KBM-7 (cell line): Measurements from ENCODE around the gene GTF3C5.
"Not testable (repeated sequence)": the region's sequence is repeated elsewhere in the genome, so short reads cannot be mapped to it uniquely, and the experiment has no call there.

ENCODE experiments used
- DNase-seq: peaks from one replicate; pipeline ENCODE4 v3.0.0-alpha.2; 2015
- in situ Hi-C: fragments of 300-500 bp; cut with MboI; formaldehyde crosslinking; loops from 2 replicates; pipeline ENCODE4 v1.14.3; 2020; ENCODE audit warnings: low sequenced_read_pairs, low pct_unique_long_range_greater_than_20kb, mixed read lengths

GTF3C5 gene

DNA sequence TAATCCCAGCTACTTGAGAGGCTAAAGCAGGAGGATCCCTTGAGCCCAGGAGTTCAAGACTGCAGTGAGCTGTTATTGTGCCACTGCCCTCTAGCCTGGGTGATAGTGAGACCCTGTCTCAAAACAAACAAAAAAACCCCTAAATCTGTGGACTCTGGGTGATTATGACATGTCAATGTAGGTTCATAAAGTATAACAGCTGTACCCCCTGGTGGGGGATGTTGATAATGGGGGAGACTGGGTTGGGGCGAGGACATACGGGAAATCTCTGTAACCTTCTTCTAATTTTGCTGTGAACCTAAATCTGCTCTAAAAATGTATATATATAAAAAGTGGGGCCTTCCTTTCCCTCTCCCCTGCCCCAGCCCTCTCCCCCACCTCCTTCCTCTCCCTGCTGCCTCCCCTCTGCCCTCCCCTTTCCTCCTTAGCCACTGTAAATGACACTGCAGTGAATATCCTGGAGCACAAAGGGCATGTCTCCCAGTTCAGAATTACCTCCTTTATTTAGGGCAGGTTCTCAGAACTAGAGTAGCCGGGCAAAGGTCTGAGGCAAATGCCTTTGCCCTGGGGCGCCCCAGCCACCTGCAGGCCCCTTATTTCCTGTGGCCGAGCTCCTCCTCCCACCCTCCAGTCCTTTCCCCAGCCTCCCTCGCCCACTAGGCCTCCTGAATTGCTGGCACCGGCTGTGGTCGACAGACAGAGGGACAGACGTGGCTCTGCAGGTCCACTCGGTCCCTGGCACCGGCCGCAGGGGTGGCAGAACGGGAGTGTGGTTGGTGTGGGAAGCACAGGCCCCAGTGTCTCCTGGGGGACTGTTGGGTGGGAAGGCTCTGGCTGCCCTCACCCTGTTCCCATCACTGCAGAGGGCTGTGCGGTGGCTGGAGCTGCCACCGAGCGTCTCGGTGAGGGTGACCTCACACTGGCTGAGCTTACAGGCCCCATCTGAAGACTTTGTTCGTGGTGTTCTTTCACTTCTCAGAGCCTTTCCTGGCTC lies 50.3 kb downstream of the GTF3C5 start:
- in situ Hi-C loops = not testable (repeated sequence)

DNA sequence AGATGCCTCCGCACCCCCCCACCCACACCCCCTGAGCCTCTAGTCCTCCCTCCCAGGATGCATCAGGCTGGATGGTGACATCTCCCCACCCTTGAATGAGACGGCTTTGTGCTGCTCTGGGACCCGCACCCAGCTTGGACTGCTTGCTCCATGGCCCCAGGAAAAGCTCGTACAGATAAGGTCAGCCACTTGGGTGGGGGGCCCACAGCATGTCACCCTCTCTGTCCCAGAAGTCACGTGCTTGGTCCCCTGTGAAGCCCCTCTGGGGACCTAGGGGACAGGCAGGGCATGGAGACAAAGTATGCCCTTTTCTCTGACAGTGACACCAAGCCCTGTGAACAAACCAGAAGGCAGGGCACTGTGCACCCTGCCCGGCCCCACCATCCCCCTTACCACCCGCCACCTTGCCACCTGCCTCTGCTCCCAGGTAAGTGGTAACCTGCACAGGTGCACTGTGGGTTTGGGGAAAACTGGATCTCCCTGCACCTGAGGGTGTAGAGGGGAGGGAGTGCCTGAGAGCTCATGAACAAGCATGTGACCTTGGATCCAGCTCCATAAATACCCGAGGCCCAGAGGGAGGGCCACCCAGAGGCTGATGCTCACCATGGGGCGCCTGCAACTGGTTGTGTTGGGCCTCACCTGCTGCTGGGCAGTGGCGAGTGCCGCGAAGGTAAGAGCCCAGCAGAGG lies 51.3 kb downstream of the GTF3C5 start:
- DNase-seq, in situ Hi-C loops: not testable (repeated sequence)

More for the DNA sequence above, 50.3 kb downstream of the GTF3C5 start:
- DNase-seq = not testable (repeated sequence)

DNA sequence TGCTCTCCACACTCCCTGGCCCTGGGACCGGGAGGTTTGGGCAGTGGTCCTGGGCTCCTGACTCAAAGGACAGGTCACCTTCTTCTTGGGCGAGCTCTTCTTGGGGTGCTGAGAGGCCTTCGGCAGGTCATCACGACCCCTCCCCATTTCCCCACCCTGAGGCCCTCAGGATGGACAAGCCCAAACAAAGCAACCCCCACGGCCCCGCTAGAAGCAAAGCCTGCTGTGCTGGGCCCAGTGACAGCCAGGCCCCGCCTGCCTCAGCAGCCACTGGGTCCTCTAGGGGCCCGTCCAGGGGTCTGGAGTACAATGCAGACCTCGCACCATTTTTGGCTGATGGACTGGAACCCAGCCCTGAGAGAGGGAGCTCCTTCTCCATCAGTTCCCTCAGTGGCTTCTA lies 52.9 kb downstream of the GTF3C5 start:
- in situ Hi-C loops, DNase-seq: not testable (repeated sequence)

DNA sequence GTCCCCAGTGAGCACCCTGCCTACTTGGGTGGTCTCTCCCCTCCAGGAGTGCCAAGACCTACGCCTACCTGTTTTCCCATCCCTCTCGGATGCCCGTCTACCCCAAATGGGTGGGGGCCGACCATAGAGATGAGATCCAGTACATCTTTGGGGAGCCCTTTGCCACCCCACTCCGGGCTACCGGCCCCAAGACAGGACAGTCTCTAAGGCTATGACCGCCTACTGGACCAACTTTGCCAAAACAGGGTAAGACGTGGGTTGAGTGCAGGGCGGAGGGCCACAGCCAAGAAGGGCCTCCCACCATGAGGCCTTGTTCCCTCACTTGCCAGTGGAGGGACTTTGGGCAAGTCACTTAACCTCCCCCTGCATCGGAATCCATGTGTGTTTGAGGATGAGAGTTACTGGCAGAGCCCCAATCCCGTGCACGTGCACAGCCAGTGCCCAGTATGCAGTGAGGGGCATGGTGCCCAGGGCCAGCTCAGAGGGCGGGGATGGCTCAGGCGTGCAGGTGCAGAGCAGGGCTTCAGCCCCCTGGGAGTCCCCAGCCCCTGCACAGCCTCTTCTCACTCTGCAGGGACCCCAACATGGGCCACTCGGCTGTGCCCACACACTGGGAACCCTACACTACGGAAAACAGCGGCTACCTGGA lies 55.5 kb downstream of the GTF3C5 start:
- in situ Hi-C loops, DNase-seq: not testable (repeated sequence)

DNA sequence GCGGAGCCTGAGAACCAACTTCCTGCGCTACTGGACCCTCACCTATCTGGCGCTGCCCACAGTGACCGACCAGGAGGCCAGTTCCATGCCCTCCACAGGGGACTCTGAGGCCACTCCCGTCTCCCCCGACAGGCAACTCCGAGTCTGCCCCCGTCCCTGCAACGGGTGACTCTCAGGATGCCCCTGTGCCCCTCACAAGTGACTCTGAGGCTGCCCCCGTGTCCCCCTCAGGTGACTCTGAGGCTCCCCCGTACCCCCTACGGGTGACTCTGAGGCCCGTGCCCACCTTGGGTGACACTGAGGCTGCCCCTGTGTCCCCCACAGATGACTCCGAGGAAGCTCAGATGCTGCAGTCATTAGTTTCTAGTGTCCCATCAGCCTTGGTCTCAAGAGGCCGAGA lies 56.1 kb downstream of the GTF3C5 start:
- no peak for DNase-seq
- in situ Hi-C loops = no loop called here

GRCh38 chr9:133087429-133088145 lies 56.8 kb downstream of the GTF3C5 start:
- in situ Hi-C loops = no loop called here

GRCh38 chr9:133088146-133088750 lies 57.5 kb downstream of the GTF3C5 start:
- DNase-seq = no peak
- in situ Hi-C loops = no loop called here

More at GRCh38 chr9:133087429-133088145, 56.8 kb downstream of the GTF3C5 start:
- DNase-seq = no peak

DNA sequence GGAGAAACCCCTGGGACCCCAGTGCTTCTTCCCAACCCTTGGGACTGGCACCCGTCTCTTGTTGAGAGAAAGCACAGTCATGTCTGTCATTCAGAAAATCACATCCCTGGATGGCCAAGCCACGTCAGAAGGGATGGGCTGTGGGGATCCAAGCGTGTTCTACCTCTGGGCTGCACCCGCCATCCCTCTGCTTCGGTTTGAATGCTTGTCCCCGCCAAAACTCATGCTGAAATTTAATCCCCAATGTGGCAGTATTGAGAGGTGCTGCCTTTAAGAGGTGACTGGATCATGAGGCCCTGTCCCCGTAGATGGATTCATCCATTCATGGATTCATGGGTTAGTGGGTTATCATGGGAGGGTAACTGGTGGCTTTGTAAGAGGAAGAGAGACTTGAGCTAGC lies 58.0 kb downstream of the GTF3C5 start:
- in situ Hi-C loops = no loop called here
- DNase-seq = no peak

DNA sequence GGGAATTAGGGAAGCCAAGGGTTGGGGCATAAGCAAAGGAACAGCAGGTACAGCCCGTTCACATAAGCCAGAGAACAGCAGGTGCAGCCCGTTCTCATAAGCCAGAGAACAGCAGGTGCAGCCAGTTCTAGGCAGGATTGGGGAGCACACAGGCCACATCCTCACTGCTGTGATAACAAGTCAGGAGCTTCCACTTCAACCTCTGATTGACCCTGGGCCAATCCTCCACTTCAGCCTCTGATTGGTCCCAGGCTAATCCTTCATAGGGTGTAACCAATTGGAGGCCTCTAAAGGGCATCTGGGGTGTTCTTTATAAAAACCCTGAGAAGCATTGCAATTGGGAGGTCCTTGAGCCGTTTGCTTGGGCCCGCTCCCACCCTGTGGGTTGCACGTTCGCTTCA lies 58.5 kb downstream of the GTF3C5 start:
- in situ Hi-C loops = no loop called here
- DNase-seq = no peak

DNA sequence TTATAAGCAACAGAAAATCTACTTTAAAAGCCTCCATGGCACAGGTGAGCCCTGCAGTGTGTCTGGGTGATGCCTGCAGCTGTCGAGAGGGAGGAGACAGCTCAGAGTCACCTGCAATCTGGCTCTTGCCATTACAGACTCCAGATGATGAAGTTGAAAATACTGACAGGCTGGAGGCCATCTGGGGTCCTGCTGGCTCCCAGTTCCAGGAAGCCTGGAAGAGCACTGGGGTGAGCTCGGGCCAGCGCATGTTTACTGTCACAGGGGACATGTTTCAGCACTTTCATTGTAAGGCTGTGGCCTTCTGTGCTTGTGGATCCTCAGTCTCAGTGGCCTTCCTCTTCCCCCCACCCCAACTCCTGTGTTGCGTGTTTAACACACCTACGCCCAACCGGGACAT lies 59.4 kb downstream of the GTF3C5 start:
- DNase-seq = no peak
- in situ Hi-C loops = no loop called here

DNA sequence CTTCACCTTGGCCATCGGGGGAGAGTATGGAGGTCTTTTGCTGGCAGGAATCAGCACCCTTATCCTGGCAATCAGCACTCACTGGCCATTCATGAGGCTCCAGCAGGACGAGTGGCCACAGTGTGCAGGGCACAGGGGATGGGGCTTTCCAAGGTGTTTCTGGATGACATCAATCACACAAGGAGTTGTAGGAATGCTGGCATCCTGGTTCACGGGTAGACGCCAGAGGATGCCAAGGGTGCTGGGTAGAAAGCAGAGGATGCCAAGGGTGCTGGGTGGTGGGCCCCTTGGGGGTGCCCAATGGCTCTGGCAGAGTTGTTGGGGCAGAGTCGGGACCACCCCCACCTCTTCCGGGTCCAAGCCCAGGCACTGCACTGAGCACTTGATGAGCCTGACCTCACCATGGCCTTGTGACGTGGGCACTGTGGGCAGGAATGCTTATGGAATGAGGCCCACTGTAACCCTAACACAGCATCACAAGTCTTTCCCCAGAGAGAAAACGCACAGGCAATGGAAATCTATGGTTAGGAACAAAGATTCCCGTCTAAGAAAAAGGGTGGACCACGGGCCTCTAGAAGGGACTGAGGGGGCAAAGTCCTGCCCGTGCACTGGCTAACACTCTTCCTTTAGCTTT lies 60.1 kb downstream of the GTF3C5 start:
- in situ Hi-C loops = no loop called here
- DNase-seq = no peak

GRCh38 chr9:133094351-133094750 lies 63.6 kb downstream of the GTF3C5 start:
- DNase-seq, in situ Hi-C loops: not testable (repeated sequence)

- in situ Hi-C loops = no loop called here
- no peak for DNase-seq
Observed at GRCh38 chr9:133094842-133095393, 64.1 kb downstream of the GTF3C5 start.

- in situ Hi-C loops = no loop called here
- no peak for DNase-seq
Observed at GRCh38 chr9:133098104-133098754, 67.4 kb downstream of the GTF3C5 start.

GRCh38 chr9:133098871-133099270 lies 68.1 kb downstream of the GTF3C5 start:
- no peak for DNase-seq
- in situ Hi-C loops = no loop called here

- in situ Hi-C loops = no loop called here
- no peak for DNase-seq
Observed at GRCh38 chr9:133099726-133100505, 69.1 kb downstream of the GTF3C5 start.
